Endodermal cell (in vitro differentiated cells): Measurements from ENCODE around the gene IMP4. TPM values are rescaled to one million over a fixed set of nuclear protein-coding genes. Genes with fewer than 3 reads are reported as not detected.

Experiments
- DNase-seq: peaks from one replicate; pipeline ENCODE4 v3.0.0-alpha.2; 2017
- H3K27ac ChIP-seq: 2 replicates; pipeline ENCODE4 v1.5.1; 2013; ENCODE audit warnings: mild to moderate bottlenecking, low read depth, low read length, moderate library complexity
- H3K27me3 ChIP-seq: 2 replicates; pipeline ENCODE4 v1.6.1; 2013; ENCODE audit warnings: mild to moderate bottlenecking, low read length, moderate library complexity; ENCODE audit not compliant: insufficient read depth, control insufficient read depth, poor library complexity, severe bottlenecking
- H3K36me3 ChIP-seq: 2 replicates; pipeline ENCODE4 v1.7.0; 2013; ENCODE audit warnings: mild to moderate bottlenecking, low read length, moderate library complexity; ENCODE audit not compliant: control insufficient read depth, insufficient read depth
- H3K4me1 ChIP-seq: one replicate; pipeline ENCODE4 v1.7.0; 2013; ENCODE audit warnings: low read length; ENCODE audit not compliant: control insufficient read depth, insufficient read depth
- H3K4me3 ChIP-seq: 2 replicates; pipeline ENCODE4 v1.5.1; 2013; ENCODE audit warnings: mild to moderate bottlenecking, low read length, moderate library complexity
- H3K9ac ChIP-seq: 2 replicates; pipeline ENCODE4 v1.6.1; 2013; ENCODE audit warnings: mild to moderate bottlenecking, low read length, moderate library complexity; ENCODE audit not compliant: poor library complexity, severe bottlenecking; ENCODE audit errors: extremely low read depth
- H3K9me3 ChIP-seq: 2 replicates; pipeline ENCODE4 v1.6.1; 2013; ENCODE audit warnings: mild to moderate bottlenecking, low read length, moderate library complexity; ENCODE audit not compliant: control insufficient read depth
- H3K27ac Mint-ChIP-seq: 2 replicates; pipeline ENCODE4 v1.8.0; 2020; ENCODE audit warnings: mixed read lengths
- H3K27me3 Mint-ChIP-seq: 2 replicates; pipeline ENCODE4 v1.8.0; 2021; ENCODE audit warnings: mild to moderate bottlenecking, mixed read lengths; ENCODE audit not compliant: insufficient read depth
- H3K36me3 Mint-ChIP-seq: 2 replicates; pipeline ENCODE4 v1.8.0; 2020; ENCODE audit warnings: low read depth, mixed read lengths
- H3K4me1 Mint-ChIP-seq: 2 replicates; pipeline ENCODE4 v1.8.0; 2020; ENCODE audit warnings: mixed read lengths
- H3K4me3 Mint-ChIP-seq: 2 replicates; pipeline ENCODE4 v1.8.0; 2020; ENCODE audit warnings: mild to moderate bottlenecking, moderate library complexity, mixed read lengths
- H3K9me3 Mint-ChIP-seq: 2 replicates; pipeline ENCODE4 v1.8.0; 2020; ENCODE audit warnings: mild to moderate bottlenecking, mixed read lengths
- WGBS, 2 experiments: methylation state at CpG; one replicate each; pipeline versions ENCODE4 v1.1.5 to v1.1.7; 2013; ENCODE audit warnings: missing lambda C conversion rate in 2 of 2, mixed read lengths in 1 of 2; ENCODE audit not compliant: insufficient coverage in 1 of 2, insufficient read length in 1 of 2; 5-methylcytosine and 5-hydroxymethylcytosine counted together
- total RNA-seq, 2 donors: library from RNA; stranded (reverse); fragmentation: NEBNext Ultra II Directional in 1 of 2; extraction: Animal tissue kit (Norgen Biotek cat#: 25700) in 1 of 2; gene quantifications; 2 replicates in 1 of 2; 3 replicates in 1 of 2; pipeline ENCODE4 v1.2.1, GENCODE V29; 2021
- TF ChIP-seq, protein P1 (sequence below): fragments of 200-600 bp; sonication (generic); conservative IDR thresholded peaks from 2 replicates; pipeline ENCODE4 v1.5.0; 2021; ENCODE audit warnings: antibody characterized with exemption, mild to moderate bottlenecking

Gene IMP4
- total RNA-seq, 2 donors from 2014 or later, result 47.1 to 55.1 TPM

DNA sequence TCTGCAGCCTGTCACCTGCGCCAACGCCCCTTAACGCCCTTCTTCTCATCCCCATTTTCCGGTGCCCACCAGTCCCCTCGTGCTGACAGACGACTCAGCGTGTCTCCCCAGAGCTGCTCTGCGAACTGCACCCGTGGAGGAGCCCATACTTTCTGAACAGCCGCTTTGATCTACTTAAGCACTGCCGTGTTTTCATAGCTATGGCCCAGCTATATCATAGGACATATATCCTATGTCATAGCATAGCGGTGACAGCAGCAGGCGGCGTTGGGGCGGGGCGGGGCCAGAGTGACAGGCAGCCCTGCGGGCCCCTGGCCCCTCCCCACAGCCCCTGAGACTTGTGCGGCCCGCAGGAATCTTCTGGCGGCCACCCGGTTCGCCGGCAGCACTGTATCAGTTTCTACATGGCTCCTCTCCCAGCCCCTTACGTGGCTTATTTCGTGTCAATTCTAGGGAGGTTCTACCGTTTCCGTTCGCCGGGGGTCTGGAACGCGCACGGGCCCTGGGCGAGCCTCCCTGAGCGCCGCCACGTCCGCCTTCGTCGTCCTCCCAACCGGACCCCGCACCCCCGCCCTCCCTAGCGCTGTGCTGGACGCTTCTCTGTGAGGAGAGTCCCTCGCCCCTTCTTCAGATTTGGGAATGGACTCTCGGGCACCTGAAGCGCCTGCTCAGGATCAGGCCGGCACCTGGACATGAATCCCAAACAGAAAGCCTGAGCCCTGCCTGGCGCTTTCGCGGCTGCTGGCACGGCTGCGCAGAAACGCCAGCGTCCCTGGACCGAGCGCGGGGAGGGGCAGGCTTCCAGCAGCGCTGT is 48.6 kb downstream of the IMP4 start:
- peak overlapping the region; percentile 76 for H3K4me3 Mint-ChIP-seq

DNA sequence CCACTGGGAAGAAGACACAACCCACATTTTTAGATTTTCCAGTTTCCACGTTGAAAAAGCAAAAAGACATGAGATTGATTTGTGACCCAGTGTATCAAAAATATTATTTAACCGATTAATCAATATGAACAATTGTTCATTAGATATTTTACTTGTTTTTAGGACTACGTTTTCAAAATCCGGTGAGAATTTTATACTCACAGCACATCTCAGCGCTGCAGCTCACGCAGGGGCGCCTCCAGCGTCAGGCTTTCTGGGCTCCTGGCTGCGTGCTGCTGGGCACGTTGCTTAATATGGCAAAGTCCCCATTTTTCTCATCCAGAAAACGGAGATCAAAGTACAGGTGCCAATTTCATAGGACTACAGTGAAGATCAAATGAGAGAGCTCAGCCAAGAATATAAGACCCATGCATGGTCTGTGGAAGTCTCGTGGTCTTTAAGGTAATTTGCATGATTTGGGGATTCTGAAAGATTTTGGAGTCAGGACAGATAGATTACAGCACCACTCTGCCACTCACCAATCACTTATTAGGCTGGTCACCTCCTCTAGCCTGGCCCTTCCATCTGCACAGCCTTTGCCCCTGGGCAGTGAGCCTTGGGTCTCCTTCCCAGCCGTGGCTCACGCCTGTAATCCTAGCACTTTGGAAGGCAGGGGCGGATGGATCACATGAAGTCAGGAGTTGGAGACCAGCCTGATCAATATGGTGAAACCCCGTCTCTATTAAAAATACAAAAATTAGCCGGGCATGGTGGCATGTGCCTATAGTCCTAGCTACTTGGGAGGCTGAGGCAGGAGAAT is 49.4 kb downstream of the IMP4 start:
- peak overlapping the region; percentile 84 for H3K4me3 ChIP-seq
- WGBS, 2 experiments, result 44 to 51% methylated on average over 12 to 16 of the region's 17 CpGs
- H3K9ac ChIP-seq, result no peak overlapping the region
- Mint-ChIP-seq H3K27me3 (peaks cover 24% of the 10 kb centered on the region), H3K27ac (peak overlapping the region; percentile 35), H3K4me3 (peak overlapping the region; percentile 76), H3K9me3 (no peaks in the 10 kb centered on the region), H3K4me1 (peaks cover 21% of the 10 kb centered on the region), H3K36me3 (no peaks in the 10 kb centered on the region)
- peaks cover 4% of the 10 kb centered on the region for H3K27me3 ChIP-seq
- DNase-seq, result peak; percentile 48
- no peaks in the 10 kb centered on the region for H3K36me3 ChIP-seq
- no peak overlapping the region for H3K27ac ChIP-seq
- TF ChIP-seq, protein P1, sequence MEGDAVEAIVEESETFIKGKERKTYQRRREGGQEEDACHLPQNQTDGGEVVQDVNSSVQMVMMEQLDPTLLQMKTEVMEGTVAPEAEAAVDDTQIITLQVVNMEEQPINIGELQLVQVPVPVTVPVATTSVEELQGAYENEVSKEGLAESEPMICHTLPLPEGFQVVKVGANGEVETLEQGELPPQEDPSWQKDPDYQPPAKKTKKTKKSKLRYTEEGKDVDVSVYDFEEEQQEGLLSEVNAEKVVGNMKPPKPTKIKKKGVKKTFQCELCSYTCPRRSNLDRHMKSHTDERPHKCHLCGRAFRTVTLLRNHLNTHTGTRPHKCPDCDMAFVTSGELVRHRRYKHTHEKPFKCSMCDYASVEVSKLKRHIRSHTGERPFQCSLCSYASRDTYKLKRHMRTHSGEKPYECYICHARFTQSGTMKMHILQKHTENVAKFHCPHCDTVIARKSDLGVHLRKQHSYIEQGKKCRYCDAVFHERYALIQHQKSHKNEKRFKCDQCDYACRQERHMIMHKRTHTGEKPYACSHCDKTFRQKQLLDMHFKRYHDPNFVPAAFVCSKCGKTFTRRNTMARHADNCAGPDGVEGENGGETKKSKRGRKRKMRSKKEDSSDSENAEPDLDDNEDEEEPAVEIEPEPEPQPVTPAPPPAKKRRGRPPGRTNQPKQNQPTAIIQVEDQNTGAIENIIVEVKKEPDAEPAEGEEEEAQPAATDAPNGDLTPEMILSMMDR, result no peak
- H3K9me3 ChIP-seq, result no peaks in the 10 kb centered on the region
- H3K4me1 ChIP-seq, result no peaks in the 10 kb centered on the region

More for the DNA sequence above, 48.6 kb downstream of the IMP4 start:
- Histone ChIP-seq H3K4me3 (peak overlapping the region; percentile 84), H3K9ac (peak overlapping the region; percentile 79), H3K36me3 (no peaks in the 10 kb centered on the region), H3K27me3 (peaks cover 4% of the 10 kb centered on the region), H3K9me3 (no peaks in the 10 kb centered on the region), H3K4me1 (no peaks in the 10 kb centered on the region), H3K27ac (no peak overlapping the region)
- H3K27me3 Mint-ChIP-seq, result peaks cover 24% of the 10 kb centered on the region
- peak; percentile 89 for DNase-seq
- peaks cover 25% of the 10 kb centered on the region for H3K4me1 Mint-ChIP-seq
- H3K27ac Mint-ChIP-seq, result peak overlapping the region; percentile 35
- WGBS, 2 experiments, result 11 to 12% methylated on average over 42 to 59 of the region's 59 CpGs
- no peaks in the 10 kb centered on the region for H3K9me3 Mint-ChIP-seq
- TF ChIP-seq, protein P1, result no peak
- H3K36me3 Mint-ChIP-seq, result no peaks in the 10 kb centered on the region

DNA sequence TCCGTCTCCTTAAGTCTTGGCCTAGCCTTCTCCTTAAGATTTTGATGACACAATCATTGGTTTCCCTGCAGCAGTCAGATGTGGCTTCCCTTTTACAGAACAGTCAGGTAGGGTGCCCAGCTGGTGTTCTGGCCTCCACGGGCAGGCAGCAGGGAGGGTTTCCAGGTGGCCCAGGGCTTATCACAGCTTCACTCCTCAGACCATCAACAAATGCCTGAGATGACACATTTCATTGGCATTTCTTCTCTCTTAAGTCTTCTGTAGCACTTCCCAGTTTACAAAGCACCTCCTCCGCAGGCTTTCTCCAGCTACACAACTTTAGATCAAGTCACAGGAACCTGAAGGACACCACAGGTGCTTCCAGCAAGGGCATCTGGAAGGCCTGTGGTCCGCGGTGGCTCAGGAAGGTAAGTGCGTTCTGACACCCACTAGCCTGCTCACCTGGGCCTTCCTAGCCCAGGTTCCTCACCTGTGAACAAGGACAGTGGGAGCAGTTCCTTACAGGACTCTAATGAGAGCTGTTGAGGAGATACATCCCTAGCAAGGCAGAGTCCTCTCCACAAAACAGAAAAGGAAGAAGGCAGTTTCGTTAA is 50.7 kb downstream of the IMP4 start:
- no peaks in the 10 kb centered on the region for H3K4me1 ChIP-seq
- peaks cover 4% of the 10 kb centered on the region for H3K27me3 ChIP-seq
- Mint-ChIP-seq H3K27ac (peak overlapping the region; percentile 68), H3K4me1 (peaks cover 17% of the 10 kb centered on the region), H3K4me3 (no peak overlapping the region), H3K27me3 (peaks cover 24% of the 10 kb centered on the region), H3K9me3 (no peaks in the 10 kb centered on the region), H3K36me3 (no peaks in the 10 kb centered on the region)
- DNase-seq, result peak; percentile 82
- WGBS, 2 experiments, result 81 to 82% methylated on average over 5 to 7 of the region's 7 CpGs
- H3K36me3 ChIP-seq, result no peaks in the 10 kb centered on the region
- H3K4me3 ChIP-seq, result no peak overlapping the region
- H3K27ac ChIP-seq, result no peak overlapping the region
- H3K9ac ChIP-seq, result no peak overlapping the region
- TF ChIP-seq, protein P1, result no peak
- no peaks in the 10 kb centered on the region for H3K9me3 ChIP-seq
